Keratinocyte (primary cell): ENCODE results near the gene MYB. TPM values are rescaled to one million over a fixed set of nuclear protein-coding genes. Genes with fewer than 3 reads are reported as not detected.

ENCODE experiments used
- DNase-seq: peaks from one replicate; pipeline ENCODE4 v3.0.0-alpha.2; 2011; ENCODE audit warnings: low read depth, missing footprints, low spot score
- FAIRE-seq: peaks from 2 replicates; lab custom pipeline; 2011; peaks lifted over from hg19 to GRCh38; lab: Jason Lieb, UNC
- H2AFZ ChIP-seq: 2 replicates; pipeline ENCODE4 v1.6.0; 2012; ENCODE audit warnings: low read length, control low read depth, inconsistent platforms; ENCODE audit not compliant: control insufficient read depth
- H3K27ac ChIP-seq: 2 replicates; pipeline ENCODE4 v1.5.1; 2011; ENCODE audit warnings: low read length; ENCODE audit not compliant: control insufficient read depth, insufficient read depth
- H3K27me3 ChIP-seq: 3 replicates; pipeline ENCODE4 v1.6.0; 2011; ENCODE audit warnings: low read length; ENCODE audit not compliant: control insufficient read depth, insufficient read depth; ENCODE audit errors: extremely low read depth
- H3K36me3 ChIP-seq, 2 experiments: 2 replicates in 1 of 2; 3 replicates in 1 of 2; pipeline ENCODE4 v1.5.1; 2011; ENCODE audit warnings: low read length in 2 of 2, mild to moderate bottlenecking in 1 of 2; ENCODE audit not compliant: control insufficient read depth in 2 of 2, insufficient read depth in 2 of 2; ENCODE audit errors: extremely low read depth in 1 of 2
- H3K4me1 ChIP-seq: 3 replicates; pipeline ENCODE4 v1.5.1; 2011; ENCODE audit warnings: low read length; ENCODE audit not compliant: control insufficient read depth, insufficient read depth; ENCODE audit errors: extremely low read depth
- H3K4me2 ChIP-seq: 3 replicates; pipeline ENCODE4 v1.6.0; 2011; ENCODE audit warnings: low read depth, low read length; ENCODE audit not compliant: control insufficient read depth, insufficient read depth; ENCODE audit errors: extremely low read depth
- H3K4me3 ChIP-seq, 3 experiments: fragments of 200-600 bp in 1 of 3; sonication (generic) in 1 of 3; 2 replicates in 2 of 3; 3 replicates in 1 of 3; pipeline ENCODE4 v1.5.1; 2011 to 2016; ENCODE audit warnings: low read length in 3 of 3, mild to moderate bottlenecking in 3 of 3, control low read depth in 2 of 3, inconsistent platforms in 1 of 3, low read depth in 1 of 3, mixed read lengths in 1 of 3, mixed run types in 1 of 3, moderate library complexity in 1 of 3; ENCODE audit not compliant: control insufficient read depth in 2 of 3, insufficient read depth in 2 of 3; ENCODE audit errors: extremely low read depth in 1 of 3
- H3K79me2 ChIP-seq: 2 replicates; pipeline ENCODE4 v1.6.0; 2012; ENCODE audit warnings: low read length; ENCODE audit not compliant: control insufficient read depth, insufficient read depth
- H3K9ac ChIP-seq: 3 replicates; pipeline ENCODE4 v1.6.0; 2011; ENCODE audit warnings: low read length; ENCODE audit not compliant: control insufficient read depth, insufficient read depth; ENCODE audit errors: extremely low read depth
- H3K9me1 ChIP-seq: 3 replicates; pipeline ENCODE4 v1.6.0; 2011; ENCODE audit warnings: low read length; ENCODE audit not compliant: control insufficient read depth, insufficient read depth; ENCODE audit errors: extremely low read depth
- H3K9me3 ChIP-seq: 2 replicates; pipeline ENCODE4 v1.5.1; 2012; ENCODE audit warnings: low read depth, low read length; ENCODE audit not compliant: control insufficient read depth
- H4K20me1 ChIP-seq: 3 replicates; pipeline ENCODE4 v1.6.0; 2011; ENCODE audit warnings: low read length; ENCODE audit not compliant: control insufficient read depth, insufficient read depth; ENCODE audit errors: extremely low read depth
- CTCF ChIP-seq, 3 experiments: IDR thresholded peaks in 1 of 3; conservative IDR thresholded peaks in 1 of 3; optimal IDR thresholded peaks in 1 of 3; 2 replicates in 2 of 3; 3 replicates in 1 of 3; pipeline versions ENCODE3 to v1.5.1; 2011; ENCODE audit warnings: low read length in 3 of 3, mild to moderate bottlenecking in 3 of 3, moderate library complexity in 2 of 3, control low read depth in 1 of 3, inconsistent platforms in 1 of 3; ENCODE audit not compliant: insufficient read depth in 2 of 3; ENCODE audit errors: extremely low read depth in 1 of 3
- EZH2 ChIP-seq: IDR thresholded peaks from one replicate; pipeline ENCODE4 v1.6.1; 2012; ENCODE audit warnings: inconsistent platforms, mild to moderate bottlenecking, low read length, moderate library complexity
- dilution Hi-C: fragments of 300-500 bp; cut with MboI; formaldehyde crosslinking; loops from one replicate; pipeline ENCODE4 v1.7.0; 2020; ENCODE audit warnings: low sequenced_read_pairs; ENCODE audit not compliant: extremely low pct_ligation_motif_present
- polyA plus RNA-seq, 5 experiments: library from polyadenylated mRNA; depleted of rRNA in 3 of 5; stranded (reverse) in 3 of 5; stranded (forward) in 1 of 5; unstranded in 1 of 5; fragments of >200 nt; gene quantifications; 1 replicate in 1 of 5; 2 replicates in 3 of 5; 3 replicates in 1 of 5; pipeline versions ENCODE4 v1.2.1 to v1.2.3, GENCODE V29; 2011 to 2012; ENCODE audit warnings: missing spikeins in 2 of 5, low read depth in 1 of 5, low replicate concordance in 1 of 5

The MYB gene
- polyA plus RNA-seq, 1 donor (not counting 4 experiments of a cell fraction or from before 2014, with no cell fraction given): 0.04 TPM

DNA sequence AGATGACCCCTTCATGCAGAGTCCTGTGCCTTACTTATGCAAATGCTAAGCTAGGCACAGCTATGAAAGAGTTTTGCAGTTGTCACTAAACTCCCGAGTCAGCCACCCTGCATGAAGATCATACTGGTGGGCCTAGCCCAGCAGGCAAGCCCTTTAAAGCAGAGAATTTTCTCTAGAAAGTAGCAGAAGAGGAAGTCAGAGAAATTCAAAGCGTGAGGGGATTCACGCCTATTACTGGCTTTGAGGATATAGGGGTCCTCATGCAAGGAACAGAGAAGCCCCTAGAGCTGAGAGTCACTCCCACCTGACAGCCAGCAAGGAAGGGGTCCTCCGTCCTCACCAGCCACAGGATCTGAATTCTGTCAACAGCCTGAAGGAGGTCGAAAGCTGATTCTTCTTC lies 54.6 kb downstream of the MYB start:
- Histone ChIP-seq H2AFZ (no peak overlapping the region), H3K4me2 (no peak overlapping the region), H3K9me3 (no peaks in the 10 kb centered on the region), H3K4me3 (no peak overlapping the region), H4K20me1 (no peaks in the 10 kb centered on the region), H3K36me3 (no peaks in the 10 kb centered on the region), H3K9ac (no peak overlapping the region), H3K27me3 (no peaks in the 10 kb centered on the region), H3K9me1 (no peaks in the 10 kb centered on the region), H3K27ac (no peak overlapping the region), H3K79me2 (no peaks in the 10 kb centered on the region), H3K4me1 (no peaks in the 10 kb centered on the region)
- dilution Hi-C loops: no loop called here
- TF ChIP-seq EZH2 (no peak), CTCF (optimal IDR thresholded peaks at IDR 0.05 in 1 of 3, IDR thresholded peaks at IDR 0.05 in 1 of 3, conservative IDR thresholded peaks at IDR 0.05 in 1 of 3; ENCODE audit: extremely low read depth in 1 of 3, insufficient read depth in 2 of 3, low read length in 3 of 3) (no peak)
- no peak for FAIRE-seq
- no peak for DNase-seq

- no peaks in the 10 kb centered on the region for H3K9me3 ChIP-seq
- dilution Hi-C loops: no loop called here
- TF ChIP-seq EZH2 (no peak), CTCF (optimal IDR thresholded peaks at IDR 0.05 in 1 of 3, IDR thresholded peaks at IDR 0.05 in 1 of 3, conservative IDR thresholded peaks at IDR 0.05 in 1 of 3; ENCODE audit: extremely low read depth in 1 of 3, insufficient read depth in 2 of 3, low read length in 3 of 3) (no peak)
- no peak overlapping the region for H2AFZ ChIP-seq
- H3K4me2 ChIP-seq: no peak overlapping the region
- no peaks in the 10 kb centered on the region for H3K79me2 ChIP-seq
- no peaks in the 10 kb centered on the region for H3K4me1 ChIP-seq
- no peaks in the 10 kb centered on the region for H4K20me1 ChIP-seq
- H3K4me3 ChIP-seq: no peak overlapping the region
- no peak overlapping the region for H3K9ac ChIP-seq
- H3K9me1 ChIP-seq: no peaks in the 10 kb centered on the region
- H3K27ac ChIP-seq: no peak overlapping the region
- no peaks in the 10 kb centered on the region for H3K27me3 ChIP-seq
- DNase-seq (no peak), FAIRE-seq (no peak)
- no peaks in the 10 kb centered on the region for H3K36me3 ChIP-seq
Measured at GRCh38 chr6:135236319-135236718, 55.2 kb downstream of the MYB start.
